HG03442 (cell line): Measurements from ENCODE around the gene VPS36.
"Not testable (repeated sequence)": the region's sequence is repeated elsewhere in the genome, so short reads cannot be mapped to it uniquely, and the experiment has no call there.

Experiments
- ATAC-seq: cut with Tn5 transposase; IDR thresholded peaks from one replicate; pipeline ENCODE4 v1.9.1; 2021; ENCODE audit warnings: mild to moderate bottlenecking, moderate library complexity; ENCODE audit not compliant: unreplicated experiment

Gene VPS36

DNA sequence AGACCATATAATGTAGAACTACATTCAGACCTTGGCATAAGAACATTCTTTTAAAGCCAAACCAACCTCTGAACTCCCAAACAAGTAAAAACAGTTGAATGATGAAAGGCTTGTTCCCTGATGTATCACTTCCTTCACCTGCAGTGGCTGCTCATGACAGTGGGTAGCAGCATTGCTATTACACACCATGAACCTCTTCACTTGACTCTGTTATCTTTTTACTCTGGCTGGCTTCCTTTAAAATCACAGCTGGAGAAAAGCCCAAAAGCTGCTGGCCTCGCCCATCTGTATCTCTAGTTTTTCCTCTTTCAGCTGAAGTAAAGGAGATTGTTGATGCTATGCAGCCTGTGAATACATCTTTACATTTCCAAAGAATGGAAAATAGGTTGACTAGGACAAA, 67.1 kb downstream of the VPS36 start:
- no peak for ATAC-seq

DNA sequence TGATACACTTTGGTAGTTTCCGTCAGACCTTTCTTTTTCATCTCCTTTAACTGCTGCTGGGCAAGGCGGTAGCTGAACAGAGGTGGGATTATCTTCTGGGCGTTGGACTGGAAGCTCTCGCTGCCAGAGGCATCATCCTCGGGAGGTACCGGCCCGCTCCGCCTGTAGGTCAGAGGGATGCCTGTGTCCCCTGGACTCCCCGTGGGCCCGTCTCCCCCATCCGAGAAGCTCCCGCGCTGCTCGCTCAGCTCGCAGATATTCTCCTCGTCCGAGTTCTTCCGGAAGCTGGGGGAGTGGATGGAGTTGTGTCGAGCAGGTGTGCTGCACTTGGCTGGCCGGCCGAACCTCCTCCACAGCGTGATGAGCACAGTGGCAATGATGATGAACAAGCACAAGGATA, 72.1 kb downstream of the VPS36 start:
- ATAC-seq, result no peak

DNA sequence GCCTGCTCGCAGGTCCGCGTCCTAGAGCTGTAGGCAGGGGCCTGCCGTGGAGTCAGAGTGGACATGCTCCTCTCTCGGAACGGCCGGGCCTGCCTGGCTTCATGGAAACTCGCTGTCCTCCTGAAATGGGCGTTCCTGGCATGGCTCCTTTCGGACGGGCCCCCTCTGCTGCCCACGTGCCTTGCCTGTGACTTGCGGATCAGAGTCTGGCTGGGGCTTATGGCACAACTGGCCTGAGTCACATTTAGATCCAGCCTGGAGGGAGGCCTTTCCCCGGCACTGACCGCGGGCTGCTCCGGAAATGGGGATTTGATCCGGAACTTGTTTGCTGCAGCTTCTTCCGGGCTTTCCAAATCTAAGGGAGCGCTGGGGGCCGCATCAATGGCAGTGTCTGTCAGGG, 72.5 kb downstream of the VPS36 start:
- ATAC-seq, result no peak

DNA sequence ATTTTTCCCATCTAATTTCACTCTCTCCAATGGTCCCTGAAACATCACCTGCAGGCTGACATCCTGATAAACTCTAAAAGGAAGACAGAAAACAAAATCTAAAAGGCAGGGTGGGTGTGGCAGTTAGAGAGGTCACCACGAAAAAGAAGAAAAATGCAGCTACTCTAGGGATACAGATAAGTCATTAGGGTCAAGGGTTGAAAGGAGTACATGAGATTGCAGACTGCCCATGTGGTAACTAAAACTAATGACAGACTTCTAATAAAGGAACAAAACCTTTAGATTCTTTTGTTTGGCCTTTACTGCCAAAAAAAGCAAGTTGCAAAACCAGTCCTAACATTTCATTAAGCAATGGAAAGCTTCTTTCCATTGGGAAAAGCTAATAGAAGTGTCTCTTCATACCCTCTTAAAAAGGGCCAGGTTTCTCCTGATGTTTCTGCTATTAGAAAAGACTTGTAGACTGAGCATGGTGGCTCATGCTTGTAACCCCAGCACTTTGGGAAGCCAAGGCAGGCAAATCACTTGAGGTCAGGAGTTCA, 75.5 kb downstream of the VPS36 start:
- no peak for ATAC-seq

DNA sequence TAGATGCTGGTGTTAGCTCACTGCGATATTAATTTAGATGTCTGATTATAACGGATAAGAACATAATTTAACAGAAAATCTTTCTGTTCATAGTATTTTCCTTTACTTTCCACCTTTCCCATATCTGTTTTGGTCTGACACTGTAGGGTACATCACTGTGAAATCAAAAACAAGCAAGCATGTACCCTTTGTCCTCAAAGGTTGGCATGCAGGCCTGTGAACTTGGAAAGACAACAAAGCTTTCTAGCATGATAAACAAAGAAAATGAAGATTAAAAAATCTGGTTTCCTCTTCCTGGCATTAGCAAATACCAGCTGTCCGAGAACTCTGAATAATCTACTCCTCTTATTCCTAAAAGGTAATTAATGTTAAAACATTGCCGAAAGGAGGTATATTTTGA, 76.0 kb downstream of the VPS36 start:
- ATAC-seq, result no peak

DNA sequence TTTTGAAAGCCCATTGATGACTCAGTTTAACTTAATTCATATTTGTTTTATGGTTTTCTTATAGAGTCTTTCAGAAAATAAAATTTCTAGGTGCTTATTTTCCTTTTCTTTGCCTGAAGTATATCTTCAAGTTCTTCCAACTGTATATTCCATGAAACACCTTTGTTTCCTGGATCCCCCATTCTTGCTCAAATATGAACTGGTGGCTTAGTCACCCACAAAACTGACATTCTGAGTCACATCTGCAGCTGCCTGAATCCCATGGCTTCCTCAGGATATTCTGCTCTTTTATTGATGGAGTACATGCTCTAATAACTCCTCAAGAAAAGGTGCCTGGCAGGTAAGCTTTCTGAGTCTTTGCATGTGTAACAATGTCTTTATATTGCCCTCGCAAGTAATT, 77.2 kb downstream of the VPS36 start:
- not testable (repeated sequence) for ATAC-seq

DNA sequence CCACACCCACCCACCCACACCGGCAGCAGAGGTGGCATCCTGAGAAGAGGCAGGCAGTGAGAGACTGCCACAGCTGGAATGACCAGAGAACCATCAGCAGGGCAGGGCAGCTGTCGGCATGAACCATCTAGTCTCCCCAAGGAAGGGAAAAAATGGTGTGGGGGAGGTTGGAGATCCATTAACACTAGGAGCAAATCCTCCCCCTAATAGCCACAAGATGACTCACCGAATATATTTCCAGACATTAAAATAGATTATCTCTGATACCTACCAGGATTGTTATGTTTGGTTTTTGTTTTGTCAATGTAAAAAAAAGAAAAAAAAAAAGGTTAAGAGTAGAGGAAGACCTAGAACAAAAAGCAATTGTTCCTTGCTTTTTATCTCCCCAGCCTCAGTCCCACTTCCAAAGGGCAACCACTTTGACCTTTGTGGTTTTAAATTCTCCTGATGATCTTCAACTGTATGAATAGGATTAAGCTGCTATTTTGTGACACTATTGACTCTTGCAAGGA, 78.6 kb downstream of the VPS36 start:
- no peak for ATAC-seq

DNA sequence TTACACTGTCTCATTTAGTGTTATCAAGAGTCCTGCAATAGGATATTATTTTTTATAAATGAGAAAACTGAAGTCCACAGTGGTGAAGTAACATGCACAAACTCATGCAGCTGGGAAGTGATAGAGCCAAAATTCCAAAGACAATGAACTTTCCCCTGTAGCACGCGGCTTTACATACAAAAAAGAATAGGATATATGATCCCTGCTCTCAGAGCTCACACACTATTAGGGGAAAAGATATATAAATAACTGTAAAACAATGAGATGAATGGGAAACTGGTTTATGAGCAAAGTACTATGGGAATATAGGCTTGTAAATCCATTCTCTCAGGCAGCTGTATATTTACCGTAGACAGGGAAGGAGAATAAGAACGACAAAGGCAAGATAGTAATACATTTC, 84.1 kb downstream of the VPS36 start:
- no peak for ATAC-seq
